ENCODE measurements around the gene OGA. TPM values are rescaled to one million over a fixed set of nuclear protein-coding genes. Genes with fewer than 3 reads are reported as not detected.

The OGA gene
- total RNA-seq, 1 experiment from 2014 or later = 65.0 TPM

GRCh38 chr10:101824736-101825135 lies 6.5 kb upstream of the OGA start:
- no peak overlapping the region for H3K27ac ChIP-seq (ENCODE audit: low read length)
- DNase-seq = no peak
- no peak overlapping the region for H3K4me2 ChIP-seq (ENCODE audit: low read depth, low read length, poor library complexity, severe bottlenecking)
- H3K36me3 ChIP-seq (ENCODE audit: insufficient read depth, low read length) = no peaks in the 10 kb centered on the region
- H3K4me3 ChIP-seq (ENCODE audit: low read length) = no peak overlapping the region
- H3K4me1 ChIP-seq (ENCODE audit: low read length) = peaks cover 5% of the 10 kb centered on the region
- no peaks in the 10 kb centered on the region for H3K27me3 ChIP-seq (ENCODE audit: low read length)
- no peaks in the 10 kb centered on the region for H3K9me3 ChIP-seq (ENCODE audit: low read length)
- H3K9me2 ChIP-seq (replicated peaks; ENCODE audit: insufficient read depth, low read length) = no peaks in the 10 kb centered on the region
- no peaks in the 10 kb centered on the region for H4K20me1 ChIP-seq (ENCODE audit: insufficient read depth, low read depth, low read length)
- H3K9ac ChIP-seq (ENCODE audit: low read length) = no peak overlapping the region
- H3K79me2 ChIP-seq (ENCODE audit: low read length) = no peaks in the 10 kb centered on the region
- H2AFZ ChIP-seq (ENCODE audit: low read length) = no peak overlapping the region

DNA sequence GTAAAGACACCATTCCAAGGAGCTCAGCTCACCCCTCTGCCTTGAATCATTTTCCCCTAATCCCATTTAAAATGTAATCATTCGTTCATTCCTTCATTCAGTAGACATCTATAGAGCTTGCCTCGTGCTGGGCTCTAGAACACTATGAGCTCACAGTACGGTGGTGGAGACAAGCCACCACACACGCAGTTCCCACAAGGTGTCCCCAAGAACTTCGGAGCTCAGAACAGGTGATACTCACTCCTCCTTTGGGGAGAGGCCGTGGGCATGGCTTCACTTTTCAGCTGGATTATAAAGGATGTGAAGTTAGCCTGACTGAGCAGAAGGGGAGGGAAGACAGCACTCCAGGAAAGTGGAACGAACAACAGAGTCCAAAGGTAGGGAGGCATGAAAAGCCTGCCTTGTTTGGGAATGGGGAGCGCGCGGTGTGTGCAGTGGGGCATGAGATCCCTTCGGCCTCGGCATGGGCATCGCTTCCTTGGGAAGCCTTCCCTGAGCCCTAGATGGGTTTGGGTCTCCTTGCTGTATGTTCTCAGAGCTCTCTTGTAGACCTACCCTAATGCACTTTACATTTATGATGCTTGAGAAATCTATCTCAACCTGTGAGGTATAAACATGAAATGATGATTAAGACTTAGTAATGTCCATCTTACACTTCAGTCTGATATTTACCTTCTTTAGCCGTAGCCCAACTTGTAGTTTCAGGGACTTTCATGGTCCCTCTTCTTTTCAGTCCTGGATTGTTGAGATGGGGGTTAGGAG lies 809 bp upstream of the OGA start:
- DNase-seq = no peak
- peaks cover 40% of the 10 kb centered on the region for H3K79me2 ChIP-seq (ENCODE audit: low read length)
- peak overlapping the region; percentile 71 for H3K4me3 ChIP-seq (ENCODE audit: low read length)
- H3K9ac ChIP-seq (ENCODE audit: low read length) = peak overlapping the region; percentile 71
- H3K4me2 ChIP-seq (ENCODE audit: low read depth, low read length, poor library complexity, severe bottlenecking) = peak overlapping the region; percentile 83
- H2AFZ ChIP-seq (ENCODE audit: low read length) = peak overlapping the region; percentile 36; the same call in 1 of the 2 replicates
- H3K27ac ChIP-seq (ENCODE audit: low read length) = peak overlapping the region; percentile 43; the same call in 1 of the 2 replicates
- no peaks in the 10 kb centered on the region for H3K9me2 ChIP-seq (replicated peaks; ENCODE audit: insufficient read depth, low read length)
- peaks cover 18% of the 10 kb centered on the region; the same call in 1 of the 2 replicates for H4K20me1 ChIP-seq (ENCODE audit: insufficient read depth, low read depth, low read length)
- no peaks in the 10 kb centered on the region for H3K27me3 ChIP-seq (ENCODE audit: low read length)
- H3K9me3 ChIP-seq (ENCODE audit: low read length) = no peaks in the 10 kb centered on the region
- H3K36me3 ChIP-seq (ENCODE audit: insufficient read depth, low read length) = no peaks in the 10 kb centered on the region
- H3K4me1 ChIP-seq (ENCODE audit: low read length) = peaks cover 25% of the 10 kb centered on the region

GRCh38 chr10:101817337-101818118 lies 716 bp downstream of the OGA start:
- Histone ChIP-seq H3K9me2 (replicated peaks; ENCODE audit: insufficient read depth, low read length) (no peaks in the 10 kb centered on the region), H3K27me3 (ENCODE audit: low read length) (no peaks in the 10 kb centered on the region), H3K27ac (ENCODE audit: low read length) (peak overlapping the region; percentile 73), H3K4me2 (ENCODE audit: low read depth, low read length, poor library complexity, severe bottlenecking) (peak overlapping the region; percentile 93), H3K9me3 (ENCODE audit: low read length) (no peaks in the 10 kb centered on the region), H3K9ac (ENCODE audit: low read length) (peak overlapping the region; percentile 86), H3K36me3 (ENCODE audit: insufficient read depth, low read length) (peaks cover 10% of the 10 kb centered on the region; the same call in 1 of the 2 replicates), H3K4me1 (ENCODE audit: low read length) (peaks cover 34% of the 10 kb centered on the region), H4K20me1 (ENCODE audit: insufficient read depth, low read depth, low read length) (peaks cover 19% of the 10 kb centered on the region; the same call in 1 of the 2 replicates), H3K4me3 (ENCODE audit: low read length) (peak overlapping the region; percentile 78), H2AFZ (ENCODE audit: low read length) (no peak overlapping the region), H3K79me2 (ENCODE audit: low read length) (peaks cover 55% of the 10 kb centered on the region)
- peak; percentile 72 for DNase-seq

- H4K20me1 ChIP-seq (ENCODE audit: insufficient read depth, low read depth, low read length) = peaks cover 19% of the 10 kb centered on the region; the same call in 1 of the 2 replicates
- peak overlapping the region; percentile 86 for H3K9ac ChIP-seq (ENCODE audit: low read length)
- H3K4me2 ChIP-seq (ENCODE audit: low read depth, low read length, poor library complexity, severe bottlenecking) = peak overlapping the region; percentile 93
- H3K36me3 ChIP-seq (ENCODE audit: insufficient read depth, low read length) = peaks cover 10% of the 10 kb centered on the region; the same call in 1 of the 2 replicates
- no peaks in the 10 kb centered on the region for H3K9me2 ChIP-seq (replicated peaks; ENCODE audit: insufficient read depth, low read length)
- peaks cover 61% of the 10 kb centered on the region for H3K79me2 ChIP-seq (ENCODE audit: low read length)
- peak overlapping the region; percentile 78 for H3K4me3 ChIP-seq (ENCODE audit: low read length)
- peak overlapping the region; percentile 73 for H3K27ac ChIP-seq (ENCODE audit: low read length)
- H2AFZ ChIP-seq (ENCODE audit: low read length) = no peak overlapping the region
- no peaks in the 10 kb centered on the region for H3K27me3 ChIP-seq (ENCODE audit: low read length)
- peaks cover 34% of the 10 kb centered on the region for H3K4me1 ChIP-seq (ENCODE audit: low read length)
- H3K9me3 ChIP-seq (ENCODE audit: low read length) = no peaks in the 10 kb centered on the region
- DNase-seq = no peak
Measured at GRCh38 chr10:101816913-101817336, 1.3 kb downstream of the OGA start.

- Histone ChIP-seq H3K4me1 (ENCODE audit: low read length) (peaks cover 34% of the 10 kb centered on the region), H3K9me2 (replicated peaks; ENCODE audit: insufficient read depth, low read length) (no peaks in the 10 kb centered on the region)
- DNase-seq = no peak
Measured at GRCh38 chr10:101816376-101816775, 1.9 kb downstream of the OGA start.

DNA sequence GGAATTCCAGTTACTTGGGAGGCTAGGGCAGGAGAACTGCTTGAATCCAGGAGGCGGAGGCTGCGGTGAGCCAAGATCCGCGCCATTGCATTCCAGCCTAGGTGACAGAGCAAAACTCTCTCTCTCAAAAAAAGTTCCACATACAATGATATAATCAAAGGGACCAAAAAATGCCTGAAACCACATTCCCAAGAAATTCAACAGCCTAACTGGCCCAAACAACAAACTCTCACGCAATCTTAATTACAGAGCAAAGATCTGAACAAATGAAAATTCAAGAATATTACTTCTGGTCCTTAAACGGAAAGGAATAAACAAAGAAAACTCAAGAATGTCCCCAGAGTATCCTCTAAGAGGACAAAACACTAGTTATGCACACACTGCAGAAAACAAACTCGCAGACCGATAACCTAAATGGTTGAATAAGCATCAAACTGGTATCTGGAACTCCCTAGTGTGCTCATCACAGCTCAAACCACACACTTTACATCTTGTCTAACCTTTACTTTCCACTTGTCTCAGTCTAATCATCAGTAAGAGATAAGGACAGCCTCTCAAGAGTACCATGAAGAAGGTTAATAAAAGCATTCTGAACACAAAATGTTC lies 3.7 kb downstream of the OGA start:
- peak; percentile 68 for DNase-seq
- H3K9ac ChIP-seq (ENCODE audit: low read length) = peak overlapping the region; percentile 86

More at GRCh38 chr10:101816376-101816775, 1.9 kb downstream of the OGA start:
- no peaks in the 10 kb centered on the region for H3K9me3 ChIP-seq (ENCODE audit: low read length)
- H4K20me1 ChIP-seq (ENCODE audit: insufficient read depth, low read depth, low read length) = peaks cover 19% of the 10 kb centered on the region; the same call in 1 of the 2 replicates
- peak overlapping the region; percentile 86 for H3K9ac ChIP-seq (ENCODE audit: low read length)
- no peaks in the 10 kb centered on the region for H3K27me3 ChIP-seq (ENCODE audit: low read length)
- H2AFZ ChIP-seq (ENCODE audit: low read length) = no peak overlapping the region
- peaks cover 10% of the 10 kb centered on the region; the same call in 1 of the 2 replicates for H3K36me3 ChIP-seq (ENCODE audit: insufficient read depth, low read length)
- peaks cover 65% of the 10 kb centered on the region for H3K79me2 ChIP-seq (ENCODE audit: low read length)
- H3K4me2 ChIP-seq (ENCODE audit: low read depth, low read length, poor library complexity, severe bottlenecking) = peak overlapping the region; percentile 93
- peak overlapping the region; percentile 78 for H3K4me3 ChIP-seq (ENCODE audit: low read length)
- peak overlapping the region; percentile 73 for H3K27ac ChIP-seq (ENCODE audit: low read length)

GRCh38 chr10:101812606-101813005 lies 5.6 kb downstream of the OGA start:
- Histone ChIP-seq H3K4me3 (ENCODE audit: low read length) (no peak overlapping the region), H4K20me1 (ENCODE audit: insufficient read depth, low read depth, low read length) (peaks cover 19% of the 10 kb centered on the region; the same call in 1 of the 2 replicates), H3K9me2 (replicated peaks; ENCODE audit: insufficient read depth, low read length) (no peaks in the 10 kb centered on the region), H3K27me3 (ENCODE audit: low read length) (no peaks in the 10 kb centered on the region), H3K9ac (ENCODE audit: low read length) (no peak overlapping the region), H3K9me3 (ENCODE audit: low read length) (no peaks in the 10 kb centered on the region), H2AFZ (ENCODE audit: low read length) (no peak overlapping the region), H3K4me2 (ENCODE audit: low read depth, low read length, poor library complexity, severe bottlenecking) (no peak overlapping the region), H3K27ac (ENCODE audit: low read length) (no peak overlapping the region), H3K36me3 (ENCODE audit: insufficient read depth, low read length) (peaks cover 22% of the 10 kb centered on the region; the same call in 1 of the 2 replicates), H3K79me2 (ENCODE audit: low read length) (peaks cover 62% of the 10 kb centered on the region), H3K4me1 (ENCODE audit: low read length) (peaks cover 24% of the 10 kb centered on the region)
- no peak for DNase-seq

More for the DNA sequence above, 3.7 kb downstream of the OGA start:
- Histone ChIP-seq H3K27ac (ENCODE audit: low read length) (peak overlapping the region; percentile 73), H3K36me3 (ENCODE audit: insufficient read depth, low read length) (peaks cover 14% of the 10 kb centered on the region; the same call in 1 of the 2 replicates), H4K20me1 (ENCODE audit: insufficient read depth, low read depth, low read length) (peaks cover 19% of the 10 kb centered on the region; the same call in 1 of the 2 replicates), H3K4me1 (ENCODE audit: low read length) (peaks cover 34% of the 10 kb centered on the region), H3K9me2 (replicated peaks; ENCODE audit: insufficient read depth, low read length) (no peaks in the 10 kb centered on the region), H3K79me2 (ENCODE audit: low read length) (peaks cover 66% of the 10 kb centered on the region), H3K4me3 (ENCODE audit: low read length) (peak overlapping the region; percentile 78), H2AFZ (ENCODE audit: low read length) (no peak overlapping the region), H3K4me2 (ENCODE audit: low read depth, low read length, poor library complexity, severe bottlenecking) (peak overlapping the region; percentile 93), H3K27me3 (ENCODE audit: low read length) (no peaks in the 10 kb centered on the region), H3K9me3 (ENCODE audit: low read length) (no peaks in the 10 kb centered on the region)
